HepG2 (cell line): ENCODE data around the gene RIOK3. TPM values are rescaled to one million over a fixed set of nuclear protein-coding genes. Genes with fewer than 3 reads are reported as not detected.

Source experiments
- BHLHE40 ChIP-seq: IDR thresholded peaks from 2 replicates; pipeline ENCODE4 v1.6.1; 2011; ENCODE audit warnings: low read length, improper control_type of control experiment
- CBX1 ChIP-seq: IDR thresholded peaks from one replicate; pipeline ENCODE4 v1.6.1; 2016; ENCODE audit warnings: antibody characterized with exemption, low read depth
- KDM5B ChIP-seq: sonication (generic); formaldehyde crosslinking; IDR thresholded peaks from 2 replicates; pipeline ENCODE4 v1.4.0; 2020; ENCODE audit warnings: missing genetic modification reagents, mild to moderate bottlenecking, borderline replicate concordance
- PHF20 ChIP-seq: sonication (generic); formaldehyde crosslinking; IDR thresholded peaks from 2 replicates; pipeline ENCODE4 v1.5.0; 2020; ENCODE audit warnings: mild to moderate bottlenecking, missing genetic modification reagents
- RELA ChIP-seq: sonication (generic); formaldehyde crosslinking; IDR thresholded peaks from 2 replicates; pipeline ENCODE4 v1.4.0; 2020; ENCODE audit warnings: missing genetic modification reagents
- SETDB1 ChIP-seq: sonication (generic); formaldehyde crosslinking; IDR thresholded peaks from 2 replicates; pipeline ENCODE4 v1.5.1; 2020; ENCODE audit warnings: missing genetic modification reagents, mild to moderate bottlenecking, borderline replicate concordance
- SRY ChIP-seq: sonication (generic); formaldehyde crosslinking; IDR thresholded peaks from 2 replicates; pipeline ENCODE4 v1.8.0; 2022; ENCODE audit warnings: mild to moderate bottlenecking, missing genetic modification reagents
- ZFP36L1 ChIP-seq: sonication (generic); formaldehyde crosslinking; IDR thresholded peaks from 2 replicates; pipeline ENCODE4 v1.8.0; 2022; ENCODE audit warnings: mild to moderate bottlenecking, missing genetic modification reagents, moderate library complexity
- ZFP41 ChIP-seq: sonication (generic); formaldehyde crosslinking; IDR thresholded peaks from 2 replicates; pipeline ENCODE4 v1.4.0; 2020; ENCODE audit warnings: mild to moderate bottlenecking, missing genetic modification reagents, borderline replicate concordance
- ZNF224 ChIP-seq: sonication (generic); formaldehyde crosslinking; IDR thresholded peaks from 2 replicates; pipeline ENCODE4 v1.5.0; 2020; ENCODE audit warnings: mild to moderate bottlenecking, missing genetic modification reagents
- polyA plus RNA-seq, 8 experiments: library from polyadenylated mRNA; depleted of rRNA in 3 of 8; stranded (reverse) in 7 of 8; unstranded in 1 of 8; fragments of >200 nt; fragmentation: Illumina TruSeq in 4 of 8; extraction: Trizol in 4 of 8; gene quantifications; 2 replicates each; pipeline versions ENCODE4 v1.2.1 to v1.2.3, GENCODE V29; 2011 to 2016; ENCODE audit warnings: low read depth in 4 of 8, missing spikeins in 1 of 8, mixed read lengths in 1 of 8; ENCODE audit not compliant: insufficient read depth in 1 of 8
- total RNA-seq, 5 experiments: library from RNA; depleted of rRNA; stranded (reverse); fragments of >200 nt; fragmentation: Illumina TruSeq; extraction: Trizol; gene quantifications; 2 replicates each; pipeline ENCODE4 v1.2.3, GENCODE V29; 2016; ENCODE audit warnings: low read depth in 1 of 5
- TF ChIP-seq, protein P1 (sequence below): sonication (generic); formaldehyde crosslinking; IDR thresholded peaks from 2 replicates; pipeline ENCODE4 v1.4.0; 2020; ENCODE audit warnings: mild to moderate bottlenecking, missing genetic modification reagents, borderline replicate concordance

The RIOK3 gene
- total and polyA plus RNA-seq, 2 of the 13 experiments (the other 11 are each of a cell fraction or from before 2014, with no cell fraction given): 26.7 to 36.0 TPM

DNA sequence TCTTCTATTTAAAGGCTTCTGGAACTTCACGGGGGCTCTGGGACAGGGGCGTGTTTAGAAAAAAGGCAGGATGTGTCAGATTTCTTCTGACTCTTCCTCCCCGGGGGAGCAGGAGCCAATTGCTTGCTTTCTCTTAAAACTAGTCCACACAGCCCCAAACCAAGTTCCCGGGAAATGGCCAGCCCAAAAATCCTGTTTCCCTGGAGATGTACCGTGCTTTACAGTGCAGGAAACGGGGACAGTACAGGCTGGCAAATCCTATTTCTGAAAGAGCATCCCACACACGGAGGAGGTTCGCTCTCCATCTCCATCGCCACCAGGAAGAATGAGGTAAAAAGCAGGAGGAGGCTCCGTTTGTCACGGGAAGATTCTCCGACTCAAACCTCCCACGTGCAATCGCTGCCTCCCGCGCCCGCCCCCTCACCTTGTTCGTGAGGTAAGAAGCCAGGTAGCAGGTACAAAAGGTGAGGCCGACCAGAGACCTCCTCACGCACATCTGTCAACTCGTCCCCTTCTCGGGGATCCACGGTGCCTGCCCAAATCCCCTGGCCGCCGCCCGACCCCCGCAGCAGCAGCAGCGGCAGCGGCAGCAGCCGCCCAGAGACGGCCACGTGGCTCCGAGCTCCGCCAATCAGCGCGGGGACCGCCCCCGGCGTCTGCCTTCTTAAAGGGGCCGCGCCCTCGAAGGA lies 15.6 kb upstream of the RIOK3 start (continued):
- TF ChIP-seq SRY (CRISPR knock-in tag) (peak; percentile 80), ZFP36L1 (no peak), KDM5B (CRISPR knock-in tag) (peak; percentile 82; the same call in 1 of the 2 replicates), CBX1 (no peak), ZFP41 (CRISPR knock-in tag) (no peak), RELA (CRISPR knock-in tag) (no peak), SETDB1 (no peak), ZNF224 (0 out of 2 replicates have a peak, but pooled peaks have one; percentile 72), PHF20 (CRISPR knock-in tag) (0 out of 2 replicates have a peak, but pooled peaks have one; percentile 53), BHLHE40 (peak; percentile 39; the same call in 1 of the 2 replicates)
- TF ChIP-seq, protein P1, sequence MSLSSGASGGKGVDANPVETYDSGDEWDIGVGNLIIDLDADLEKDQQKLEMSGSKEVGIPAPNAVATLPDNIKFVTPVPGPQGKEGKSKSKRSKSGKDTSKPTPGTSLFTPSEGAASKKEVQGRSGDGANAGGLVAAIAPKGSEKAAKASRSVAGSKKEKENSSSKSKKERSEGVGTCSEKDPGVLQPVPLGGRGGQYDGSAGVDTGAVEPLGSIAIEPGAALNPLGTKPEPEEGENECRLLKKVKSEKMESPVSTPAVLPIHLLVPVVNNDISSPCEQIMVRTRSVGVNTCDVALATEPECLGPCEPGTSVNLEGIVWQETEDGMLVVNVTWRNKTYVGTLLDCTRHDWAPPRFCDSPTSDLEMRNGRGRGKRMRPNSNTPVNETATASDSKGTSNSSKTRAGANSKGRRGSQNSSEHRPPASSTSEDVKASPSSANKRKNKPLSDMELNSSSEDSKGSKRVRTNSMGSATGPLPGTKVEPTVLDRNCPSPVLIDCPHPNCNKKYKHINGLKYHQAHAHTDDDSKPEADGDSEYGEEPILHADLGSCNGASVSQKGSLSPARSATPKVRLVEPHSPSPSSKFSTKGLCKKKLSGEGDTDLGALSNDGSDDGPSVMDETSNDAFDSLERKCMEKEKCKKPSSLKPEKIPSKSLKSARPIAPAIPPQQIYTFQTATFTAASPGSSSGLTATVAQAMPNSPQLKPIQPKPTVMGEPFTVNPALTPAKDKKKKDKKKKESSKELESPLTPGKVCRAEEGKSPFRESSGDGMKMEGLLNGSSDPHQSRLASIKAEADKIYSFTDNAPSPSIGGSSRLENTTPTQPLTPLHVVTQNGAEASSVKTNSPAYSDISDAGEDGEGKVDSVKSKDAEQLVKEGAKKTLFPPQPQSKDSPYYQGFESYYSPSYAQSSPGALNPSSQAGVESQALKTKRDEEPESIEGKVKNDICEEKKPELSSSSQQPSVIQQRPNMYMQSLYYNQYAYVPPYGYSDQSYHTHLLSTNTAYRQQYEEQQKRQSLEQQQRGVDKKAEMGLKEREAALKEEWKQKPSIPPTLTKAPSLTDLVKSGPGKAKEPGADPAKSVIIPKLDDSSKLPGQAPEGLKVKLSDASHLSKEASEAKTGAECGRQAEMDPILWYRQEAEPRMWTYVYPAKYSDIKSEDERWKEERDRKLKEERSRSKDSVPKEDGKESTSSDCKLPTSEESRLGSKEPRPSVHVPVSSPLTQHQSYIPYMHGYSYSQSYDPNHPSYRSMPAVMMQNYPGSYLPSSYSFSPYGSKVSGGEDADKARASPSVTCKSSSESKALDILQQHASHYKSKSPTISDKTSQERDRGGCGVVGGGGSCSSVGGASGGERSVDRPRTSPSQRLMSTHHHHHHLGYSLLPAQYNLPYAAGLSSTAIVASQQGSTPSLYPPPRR (CRISPR knock-in tag): no peak
